ENCODE data around the gene ARIH1.

The ARIH1 gene

DNA sequence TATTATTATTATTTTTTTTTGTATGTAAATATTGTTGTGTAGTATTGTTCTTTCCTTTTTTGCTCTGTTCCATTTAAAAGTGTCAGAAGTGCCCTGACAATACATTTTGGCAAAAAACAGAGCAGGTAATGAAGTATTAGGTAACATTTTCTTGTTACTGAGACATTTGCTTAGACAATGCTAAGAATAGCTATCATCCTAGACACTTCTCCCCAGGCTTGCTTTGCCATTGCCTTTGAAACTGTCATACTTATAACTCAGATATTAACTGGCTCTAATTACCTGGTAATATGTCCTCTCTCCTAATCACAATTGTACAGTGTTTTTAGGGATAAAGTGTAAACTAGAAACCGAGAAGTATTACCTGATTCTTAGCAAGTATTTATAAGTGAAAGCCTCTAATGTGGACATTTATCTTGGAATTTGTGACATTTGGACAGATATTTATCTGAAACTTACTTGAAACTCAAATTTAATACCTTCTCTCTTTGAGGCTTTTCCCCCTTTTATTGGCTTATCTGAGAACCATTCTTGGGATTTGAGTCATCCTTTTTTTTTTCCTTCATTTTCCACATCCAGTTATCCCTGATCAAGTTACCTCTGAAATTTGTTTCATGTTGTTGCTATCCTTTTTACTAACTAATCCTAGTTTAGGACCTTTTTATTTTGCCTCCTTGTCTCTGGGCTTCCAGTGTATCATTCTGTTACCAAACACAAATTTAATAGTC is 13.1 kb downstream of the ARIH1 start:
- no peak overlapping the region for H3K56ac ChIP-seq (ENCODE audit: low read length)
- H3K23ac ChIP-seq (ENCODE audit: low read length): no peak overlapping the region
- H3K9ac ChIP-seq (ENCODE audit: low read length): no peak overlapping the region
- H4K8ac ChIP-seq (ENCODE audit: low read depth, low read length): no peak overlapping the region
- peaks cover 78% of the 10 kb centered on the region for H3K79me2 ChIP-seq (ENCODE audit: control insufficient read depth, insufficient read depth, low read length)
- H4K5ac ChIP-seq (ENCODE audit: low read length): no peak overlapping the region
- H3K27ac ChIP-seq (ENCODE audit: low read depth, low read length): no peak overlapping the region
- DNase-seq: no peak
- no CpG with 5 or more reads among the region's 1 CpG for WGBS (ENCODE audit: extremely low coverage, insufficient coverage, low lambda C conversion rate)
- H2BK15ac ChIP-seq (replicated peaks; ENCODE audit: low read depth): no peak overlapping the region
- no peak overlapping the region for H3K4me3 ChIP-seq (ENCODE audit: low read length)
- H2AK5ac ChIP-seq (ENCODE audit: low read length): no peak overlapping the region
- H3K4ac ChIP-seq (ENCODE audit: low read depth, low read length): no peak overlapping the region
- H3K4me2 ChIP-seq (ENCODE audit: low read length): no peak overlapping the region
- no peaks in the 10 kb centered on the region for H3K36me3 ChIP-seq (ENCODE audit: control insufficient read depth, insufficient read depth, low read length)
- no peak overlapping the region for H2BK120ac ChIP-seq (ENCODE audit: low read depth, low read length)
- H3K18ac ChIP-seq (ENCODE audit: low read length): no peak overlapping the region
- peaks cover 2% of the 10 kb centered on the region for H3K79me1 ChIP-seq (ENCODE audit: low read length)
- no peaks in the 10 kb centered on the region for H3K27me3 ChIP-seq (ENCODE audit: insufficient read depth, low read length, poor library complexity)
- H2BK5ac ChIP-seq (ENCODE audit: low read length): no peak overlapping the region
- H3K4me1 ChIP-seq (ENCODE audit: control insufficient read depth, low read depth, low read length): no peaks in the 10 kb centered on the region

DNA sequence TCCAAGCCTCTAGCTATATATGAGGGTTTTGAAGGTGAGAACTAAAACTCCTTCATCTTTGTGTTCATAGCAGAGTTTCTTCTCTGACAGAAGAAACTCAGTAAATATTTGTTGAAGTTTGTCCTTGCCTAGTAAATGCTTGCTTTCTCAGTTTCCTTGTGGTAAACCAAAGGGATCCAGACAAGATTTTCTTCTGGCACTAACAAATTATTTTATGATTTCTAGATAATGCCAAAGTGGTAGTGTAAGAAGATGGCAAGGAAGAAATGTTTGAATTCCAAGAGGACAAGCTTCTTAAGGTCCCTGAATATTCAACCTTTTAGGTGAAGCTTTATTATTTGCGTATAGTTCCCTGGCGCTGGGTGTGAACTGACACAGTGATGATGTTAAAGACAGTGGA is 14.4 kb downstream of the ARIH1 start:
- Histone ChIP-seq H3K18ac (ENCODE audit: low read length) (no peak overlapping the region), H3K36me3 (ENCODE audit: control insufficient read depth, insufficient read depth, low read length) (no peaks in the 10 kb centered on the region), H2BK120ac (ENCODE audit: low read depth, low read length) (no peak overlapping the region), H3K27ac (ENCODE audit: low read depth, low read length) (no peak overlapping the region), H3K4ac (ENCODE audit: low read depth, low read length) (no peak overlapping the region), H2BK5ac (ENCODE audit: low read length) (no peak overlapping the region), H3K4me1 (ENCODE audit: control insufficient read depth, low read depth, low read length) (no peaks in the 10 kb centered on the region), H2BK15ac (replicated peaks; ENCODE audit: low read depth) (no peak overlapping the region), H3K56ac (ENCODE audit: low read length) (no peak overlapping the region), H3K79me1 (ENCODE audit: low read length) (peaks cover 2% of the 10 kb centered on the region), H4K8ac (ENCODE audit: low read depth, low read length) (no peak overlapping the region), H3K9ac (ENCODE audit: low read length) (no peak overlapping the region), H3K4me3 (ENCODE audit: low read length) (no peak overlapping the region), H2AK5ac (ENCODE audit: low read length) (no peak overlapping the region), H3K79me2 (ENCODE audit: control insufficient read depth, insufficient read depth, low read length) (peaks cover 75% of the 10 kb centered on the region), H3K23ac (ENCODE audit: low read length) (no peak overlapping the region), H4K5ac (ENCODE audit: low read length) (no peak overlapping the region), H3K4me2 (ENCODE audit: low read length) (no peak overlapping the region), H3K27me3 (ENCODE audit: insufficient read depth, low read length, poor library complexity) (no peaks in the 10 kb centered on the region)
- DNase-seq: no peak
- WGBS (ENCODE audit: extremely low coverage, insufficient coverage, low lambda C conversion rate): no CpG with 5 or more reads among the region's 2 CpGs

DNA sequence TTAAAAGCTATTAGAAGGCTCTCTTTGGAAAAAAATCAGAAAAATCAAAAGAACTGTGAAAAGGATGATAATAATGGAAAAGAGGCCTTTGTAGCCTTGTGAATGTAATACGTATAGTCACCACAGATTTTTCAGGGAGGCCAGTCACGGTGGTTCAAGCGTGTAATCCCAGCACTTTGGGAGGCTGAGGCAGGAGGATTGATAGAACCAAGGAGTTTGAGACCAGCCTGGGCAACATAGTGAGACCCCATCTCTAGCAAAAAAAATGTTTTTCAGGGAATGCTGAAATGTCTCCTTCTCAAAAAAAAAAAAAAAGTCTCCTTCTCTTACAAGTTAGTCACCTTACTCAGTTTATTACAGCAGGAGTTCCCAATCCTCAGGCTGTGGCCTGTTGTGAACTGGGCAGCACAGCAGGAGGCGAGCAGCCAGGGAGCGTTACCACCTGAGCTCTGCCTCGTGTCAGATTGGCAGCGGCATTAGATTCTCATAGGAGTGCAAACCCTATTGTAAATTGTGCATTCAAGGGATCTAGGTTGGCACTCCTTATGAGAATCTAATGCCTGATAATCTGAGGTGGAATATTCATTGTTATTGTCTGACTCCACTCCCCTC is 15.9 kb downstream of the ARIH1 start:
- Histone ChIP-seq H3K9ac (ENCODE audit: low read length) (no peak overlapping the region), H3K18ac (ENCODE audit: low read length) (no peak overlapping the region), H3K4me1 (ENCODE audit: control insufficient read depth, low read depth, low read length) (no peaks in the 10 kb centered on the region), H4K5ac (ENCODE audit: low read length) (no peak overlapping the region), H4K8ac (ENCODE audit: low read depth, low read length) (no peak overlapping the region), H2BK5ac (ENCODE audit: low read length) (no peak overlapping the region), H3K4me2 (ENCODE audit: low read length) (no peak overlapping the region), H3K56ac (ENCODE audit: low read length) (no peak overlapping the region), H3K79me2 (ENCODE audit: control insufficient read depth, insufficient read depth, low read length) (peaks cover 77% of the 10 kb centered on the region), H2AK5ac (ENCODE audit: low read length) (no peak overlapping the region), H3K4ac (ENCODE audit: low read depth, low read length) (no peak overlapping the region), H2BK120ac (ENCODE audit: low read depth, low read length) (no peak overlapping the region), H3K27ac (ENCODE audit: low read depth, low read length) (no peak overlapping the region), H2BK15ac (replicated peaks; ENCODE audit: low read depth) (no peak overlapping the region), H3K23ac (ENCODE audit: low read length) (no peak overlapping the region), H3K4me3 (ENCODE audit: low read length) (no peak overlapping the region), H3K79me1 (ENCODE audit: low read length) (peaks cover 4% of the 10 kb centered on the region), H3K27me3 (ENCODE audit: insufficient read depth, low read length, poor library complexity) (no peaks in the 10 kb centered on the region), H3K36me3 (ENCODE audit: control insufficient read depth, insufficient read depth, low read length) (no peaks in the 10 kb centered on the region)
- WGBS (ENCODE audit: extremely low coverage, insufficient coverage, low lambda C conversion rate): no CpG with 5 or more reads among the region's 7 CpGs
- DNase-seq: no peak

DNA sequence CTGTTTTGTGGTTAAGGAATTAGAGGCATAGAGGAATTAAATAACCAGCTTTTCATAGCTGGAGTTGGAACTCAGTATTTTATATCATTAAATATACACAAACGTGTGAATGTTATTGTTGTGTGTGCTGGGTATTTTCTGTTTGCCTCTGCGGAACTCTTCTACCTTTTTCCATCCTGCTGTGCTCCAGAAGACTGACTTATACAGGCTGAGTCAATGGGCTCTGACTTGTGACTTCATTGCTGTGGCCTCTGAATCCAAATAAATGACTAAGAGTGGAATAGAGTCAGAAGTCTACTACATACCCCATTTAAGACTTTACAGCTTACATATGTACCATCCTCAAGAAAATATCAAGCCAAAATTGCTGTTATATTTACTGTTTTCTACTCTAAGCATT is 17.6 kb downstream of the ARIH1 start:
- Histone ChIP-seq H3K4me1 (ENCODE audit: control insufficient read depth, low read depth, low read length) (no peaks in the 10 kb centered on the region), H3K9ac (ENCODE audit: low read length) (no peak overlapping the region), H3K4ac (ENCODE audit: low read depth, low read length) (no peak overlapping the region), H2BK120ac (ENCODE audit: low read depth, low read length) (no peak overlapping the region), H2BK15ac (replicated peaks; ENCODE audit: low read depth) (no peak overlapping the region), H3K27ac (ENCODE audit: low read depth, low read length) (no peak overlapping the region), H3K4me2 (ENCODE audit: low read length) (no peak overlapping the region), H3K18ac (ENCODE audit: low read length) (no peak overlapping the region), H3K36me3 (ENCODE audit: control insufficient read depth, insufficient read depth, low read length) (no peaks in the 10 kb centered on the region), H2AK5ac (ENCODE audit: low read length) (no peak overlapping the region), H4K8ac (ENCODE audit: low read depth, low read length) (no peak overlapping the region), H3K27me3 (ENCODE audit: insufficient read depth, low read length, poor library complexity) (no peaks in the 10 kb centered on the region), H2BK5ac (ENCODE audit: low read length) (no peak overlapping the region), H3K56ac (ENCODE audit: low read length) (no peak overlapping the region), H3K23ac (ENCODE audit: low read length) (no peak overlapping the region), H4K5ac (ENCODE audit: low read length) (no peak overlapping the region), H3K4me3 (ENCODE audit: low read length) (no peak overlapping the region), H3K79me2 (ENCODE audit: control insufficient read depth, insufficient read depth, low read length) (peaks cover 74% of the 10 kb centered on the region), H3K79me1 (ENCODE audit: low read length) (peaks cover 7% of the 10 kb centered on the region)
- WGBS (ENCODE audit: extremely low coverage, insufficient coverage, low lambda C conversion rate): no CpG with 5 or more reads among the region's 2 CpGs
- DNase-seq: peak; percentile 48

DNA sequence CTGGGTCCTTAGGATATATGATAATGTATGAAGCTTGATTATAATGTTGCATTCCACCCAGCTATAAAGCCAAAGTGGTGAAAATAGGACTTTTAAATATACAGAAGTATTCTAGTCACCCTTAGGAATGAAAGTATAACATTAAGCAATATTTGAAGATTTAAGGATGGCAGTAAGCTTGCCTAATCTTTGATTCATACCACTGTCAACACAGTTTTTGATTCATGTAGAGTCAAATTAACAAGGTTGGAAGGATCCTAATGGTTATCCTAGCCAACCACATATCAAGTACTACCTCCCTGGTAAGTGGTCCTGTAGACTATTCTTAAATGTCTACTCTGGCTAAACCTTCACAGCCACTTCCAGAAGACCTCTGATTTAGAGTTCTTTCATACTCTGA is 18.6 kb downstream of the ARIH1 start:
- Histone ChIP-seq H3K79me1 (ENCODE audit: low read length) (peaks cover 7% of the 10 kb centered on the region), H3K4me3 (ENCODE audit: low read length) (no peak overlapping the region)

DNA sequence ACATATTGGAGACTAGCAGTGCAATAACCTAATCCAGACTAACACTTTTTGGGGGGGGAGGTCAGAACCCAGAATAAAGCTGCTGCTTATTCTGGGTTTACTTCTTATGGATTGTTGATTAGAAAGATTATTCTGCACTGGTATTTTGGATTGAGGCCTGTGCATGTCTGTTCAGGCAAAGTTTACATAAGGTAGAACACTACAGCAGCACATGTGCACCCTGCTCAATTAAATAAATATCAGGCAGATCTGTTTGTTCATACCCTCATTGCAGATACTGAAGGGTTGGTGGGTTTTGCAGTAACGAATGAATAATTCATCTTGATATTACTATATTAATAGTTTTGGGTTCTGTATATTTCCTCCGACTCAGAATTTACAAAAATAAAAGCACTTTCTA is 19.1 kb downstream of the ARIH1 start:
- H3K4me3 ChIP-seq (ENCODE audit: low read length): no peak overlapping the region
- no peaks in the 10 kb centered on the region for H3K27me3 ChIP-seq (ENCODE audit: insufficient read depth, low read length, poor library complexity)
- H3K4me1 ChIP-seq (ENCODE audit: control insufficient read depth, low read depth, low read length): no peaks in the 10 kb centered on the region
- no peak overlapping the region for H4K8ac ChIP-seq (ENCODE audit: low read depth, low read length)
- H3K23ac ChIP-seq (ENCODE audit: low read length): no peak overlapping the region
- peaks cover 7% of the 10 kb centered on the region for H3K79me1 ChIP-seq (ENCODE audit: low read length)
- H3K36me3 ChIP-seq (ENCODE audit: control insufficient read depth, insufficient read depth, low read length): no peaks in the 10 kb centered on the region
- H3K56ac ChIP-seq (ENCODE audit: low read length): no peak overlapping the region
- DNase-seq: no peak
- no peak overlapping the region for H2BK5ac ChIP-seq (ENCODE audit: low read length)
- no peak overlapping the region for H3K4me2 ChIP-seq (ENCODE audit: low read length)
- no peak overlapping the region for H4K5ac ChIP-seq (ENCODE audit: low read length)
- peaks cover 67% of the 10 kb centered on the region for H3K79me2 ChIP-seq (ENCODE audit: control insufficient read depth, insufficient read depth, low read length)
- H2BK15ac ChIP-seq (replicated peaks; ENCODE audit: low read depth): no peak overlapping the region
- H2BK120ac ChIP-seq (ENCODE audit: low read depth, low read length): no peak overlapping the region
- H3K27ac ChIP-seq (ENCODE audit: low read depth, low read length): no peak overlapping the region
- no CpG with 5 or more reads among the region's 2 CpGs for WGBS (ENCODE audit: extremely low coverage, insufficient coverage, low lambda C conversion rate)
- no peak overlapping the region for H2AK5ac ChIP-seq (ENCODE audit: low read length)
- no peak overlapping the region for H3K4ac ChIP-seq (ENCODE audit: low read depth, low read length)
- no peak overlapping the region for H3K18ac ChIP-seq (ENCODE audit: low read length)
- H3K9ac ChIP-seq (ENCODE audit: low read length): no peak overlapping the region

More for the DNA sequence above, 18.6 kb downstream of the ARIH1 start:
- no peak overlapping the region for H2BK120ac ChIP-seq (ENCODE audit: low read depth, low read length)
- no peak overlapping the region for H4K5ac ChIP-seq (ENCODE audit: low read length)
- no peak overlapping the region for H2BK5ac ChIP-seq (ENCODE audit: low read length)
- no peaks in the 10 kb centered on the region for H3K27me3 ChIP-seq (ENCODE audit: insufficient read depth, low read length, poor library complexity)
- H3K79me2 ChIP-seq (ENCODE audit: control insufficient read depth, insufficient read depth, low read length): peaks cover 71% of the 10 kb centered on the region
- no peak overlapping the region for H3K9ac ChIP-seq (ENCODE audit: low read length)
- no peak for DNase-seq
- H3K4me2 ChIP-seq (ENCODE audit: low read length): no peak overlapping the region
- no peak overlapping the region for H2BK15ac ChIP-seq (replicated peaks; ENCODE audit: low read depth)
- H3K56ac ChIP-seq (ENCODE audit: low read length): no peak overlapping the region
- no peaks in the 10 kb centered on the region for H3K4me1 ChIP-seq (ENCODE audit: control insufficient read depth, low read depth, low read length)
- no peak overlapping the region for H4K8ac ChIP-seq (ENCODE audit: low read depth, low read length)
- no peak overlapping the region for H3K27ac ChIP-seq (ENCODE audit: low read depth, low read length)
- no peak overlapping the region for H3K4ac ChIP-seq (ENCODE audit: low read depth, low read length)
- no peak overlapping the region for H3K18ac ChIP-seq (ENCODE audit: low read length)
- no peak overlapping the region for H2AK5ac ChIP-seq (ENCODE audit: low read length)
- no peaks in the 10 kb centered on the region for H3K36me3 ChIP-seq (ENCODE audit: control insufficient read depth, insufficient read depth, low read length)
- no peak overlapping the region for H3K23ac ChIP-seq (ENCODE audit: low read length)
